Nephron (organoid): ENCODE data around the gene MGMT.
A peak's percentile ranks its signal among the peaks of the same experiment; 100 is the strongest.

ENCODE experiments used
- H3K27ac Mint-ChIP-seq, 3 experiments: 2 replicates each; pipeline ENCODE4 v1.8.0; 2020; ENCODE audit warnings: mixed read lengths in 3 of 3, mild to moderate bottlenecking in 2 of 3, moderate library complexity in 1 of 3
- H3K27me3 Mint-ChIP-seq: 2 replicates; pipeline ENCODE4 v1.8.0; 2021; ENCODE audit warnings: low read depth, mild to moderate bottlenecking, moderate library complexity, mixed read lengths
- H3K36me3 Mint-ChIP-seq: 2 replicates; pipeline ENCODE4 v1.8.0; 2020; ENCODE audit warnings: low read depth, mixed read lengths
- H3K4me1 Mint-ChIP-seq: 2 replicates; pipeline ENCODE4 v1.8.0; 2020; ENCODE audit warnings: mixed read lengths
- H3K4me3 Mint-ChIP-seq, 3 experiments: 2 replicates each; pipeline ENCODE4 v1.8.0; 2020; ENCODE audit warnings: mild to moderate bottlenecking in 3 of 3, mixed read lengths in 3 of 3, moderate library complexity in 2 of 3
- H3K9me3 Mint-ChIP-seq: 2 replicates; pipeline ENCODE4 v1.8.0; 2020; ENCODE audit warnings: mixed read lengths
- TF ChIP-seq, protein P1 (sequence below), 3 experiments: fragments of 200-600 bp; sonication (generic); IDR thresholded peaks; one replicate each; pipeline ENCODE4 v1.5.0; 2021; ENCODE audit warnings: antibody characterized with exemption in 3 of 3; ENCODE audit not compliant: unreplicated experiment in 3 of 3

MGMT gene

GRCh38 chr10:129809431-129809830 is 342.4 kb downstream of the MGMT start:
- Mint-ChIP-seq H3K36me3 (peaks cover 8% of the 10 kb centered on the region), H3K27ac (no peak overlapping the region), H3K27me3 (peaks cover 5% of the 10 kb centered on the region), H3K4me3 (no peak overlapping the region), H3K4me1 (no peaks in the 10 kb centered on the region), H3K9me3 (peaks cover 22% of the 10 kb centered on the region)
- TF ChIP-seq, protein P1, sequence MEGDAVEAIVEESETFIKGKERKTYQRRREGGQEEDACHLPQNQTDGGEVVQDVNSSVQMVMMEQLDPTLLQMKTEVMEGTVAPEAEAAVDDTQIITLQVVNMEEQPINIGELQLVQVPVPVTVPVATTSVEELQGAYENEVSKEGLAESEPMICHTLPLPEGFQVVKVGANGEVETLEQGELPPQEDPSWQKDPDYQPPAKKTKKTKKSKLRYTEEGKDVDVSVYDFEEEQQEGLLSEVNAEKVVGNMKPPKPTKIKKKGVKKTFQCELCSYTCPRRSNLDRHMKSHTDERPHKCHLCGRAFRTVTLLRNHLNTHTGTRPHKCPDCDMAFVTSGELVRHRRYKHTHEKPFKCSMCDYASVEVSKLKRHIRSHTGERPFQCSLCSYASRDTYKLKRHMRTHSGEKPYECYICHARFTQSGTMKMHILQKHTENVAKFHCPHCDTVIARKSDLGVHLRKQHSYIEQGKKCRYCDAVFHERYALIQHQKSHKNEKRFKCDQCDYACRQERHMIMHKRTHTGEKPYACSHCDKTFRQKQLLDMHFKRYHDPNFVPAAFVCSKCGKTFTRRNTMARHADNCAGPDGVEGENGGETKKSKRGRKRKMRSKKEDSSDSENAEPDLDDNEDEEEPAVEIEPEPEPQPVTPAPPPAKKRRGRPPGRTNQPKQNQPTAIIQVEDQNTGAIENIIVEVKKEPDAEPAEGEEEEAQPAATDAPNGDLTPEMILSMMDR (IDR thresholded peaks at IDR 0.05; ENCODE audit: unreplicated experiment in 3 of 3): no peak

- peaks cover 21% of the 10 kb centered on the region for H3K9me3 Mint-ChIP-seq
- peaks cover 6% of the 10 kb centered on the region for H3K36me3 Mint-ChIP-seq
- no peak overlapping the region for H3K27ac Mint-ChIP-seq
- H3K27me3 Mint-ChIP-seq: peaks cover 5% of the 10 kb centered on the region
- peaks cover 4% of the 10 kb centered on the region for H3K4me1 Mint-ChIP-seq
- no peak overlapping the region for H3K4me3 Mint-ChIP-seq
- TF ChIP-seq, protein P1 (IDR thresholded peaks at IDR 0.05; ENCODE audit: unreplicated experiment in 3 of 3): no peak
Measured at GRCh38 chr10:129809841-129810240, 342.8 kb downstream of the MGMT start.

- peaks cover 9% of the 10 kb centered on the region for H3K9me3 Mint-ChIP-seq
- H3K36me3 Mint-ChIP-seq: peaks cover 6% of the 10 kb centered on the region
- peaks cover 9% of the 10 kb centered on the region for H3K4me1 Mint-ChIP-seq
- no peak overlapping the region for H3K27ac Mint-ChIP-seq
- no peak overlapping the region for H3K4me3 Mint-ChIP-seq
- H3K27me3 Mint-ChIP-seq: peaks cover 5% of the 10 kb centered on the region
- TF ChIP-seq, protein P1 (IDR thresholded peaks at IDR 0.05; ENCODE audit: unreplicated experiment in 3 of 3): no peak
Measured at GRCh38 chr10:129811208-129811607, 344.2 kb downstream of the MGMT start.

DNA sequence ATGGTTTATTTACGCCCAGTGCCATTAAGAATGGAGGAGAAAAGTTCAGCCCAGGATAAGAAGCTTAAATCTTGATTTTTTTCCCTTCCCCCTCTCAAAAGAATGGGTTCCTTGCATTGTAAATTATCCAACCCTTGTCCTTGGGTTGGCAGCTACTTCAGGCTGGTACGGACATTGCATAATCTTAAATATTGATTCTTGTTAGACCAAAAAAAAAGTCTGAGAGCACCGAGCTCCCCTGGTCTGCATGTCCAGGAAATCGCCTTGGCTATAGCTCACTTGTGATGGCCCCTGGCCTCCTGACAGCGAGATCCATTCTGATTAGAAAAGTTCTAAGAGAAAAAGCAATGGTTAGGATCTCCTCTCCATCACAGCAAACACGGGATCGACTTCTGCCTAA is 345.4 kb downstream of the MGMT start:
- Mint-ChIP-seq H3K4me3 (no peak overlapping the region), H3K9me3 (no peaks in the 10 kb centered on the region), H3K27me3 (peaks cover 5% of the 10 kb centered on the region), H3K27ac (no peak overlapping the region), H3K4me1 (peaks cover 9% of the 10 kb centered on the region), H3K36me3 (no peaks in the 10 kb centered on the region)
- TF ChIP-seq, protein P1 (IDR thresholded peaks at IDR 0.05; ENCODE audit: unreplicated experiment in 3 of 3): no peak

- Mint-ChIP-seq H3K27me3 (peaks cover 5% of the 10 kb centered on the region), H3K27ac (peak overlapping the region; percentile 57 to 74 (median 72)), H3K36me3 (peaks cover 12% of the 10 kb centered on the region), H3K4me1 (peaks cover 9% of the 10 kb centered on the region), H3K9me3 (peaks cover 11% of the 10 kb centered on the region), H3K4me3 (no peak overlapping the region)
- TF ChIP-seq, protein P1 (IDR thresholded peaks at IDR 0.05; ENCODE audit: unreplicated experiment in 3 of 3): no peak
Measured at GRCh38 chr10:129814681-129815646, 347.9 kb downstream of the MGMT start.
